Suprapubic skin (tissue), 4 donors: ENCODE measurements around the gene AP3B1.

Experiments
- EP300 ChIP-seq: sonication (generic); formaldehyde crosslinking; IDR thresholded peaks from one replicate; pipeline ENCODE4 v1.6.1; 2017; ENCODE audit warnings: antibody characterized with exemption
- POLR2A ChIP-seq, 2 donors: fragments of 450-650 bp; IDR thresholded peaks; one replicate each; pipeline ENCODE4 v1.6.1; 2017; ENCODE audit warnings: antibody characterized with exemption in 2 of 2, mild to moderate bottlenecking in 2 of 2, moderate library complexity in 2 of 2
- POLR2AphosphoS5 ChIP-seq, 3 donors: sonication (generic); formaldehyde crosslinking; IDR thresholded peaks; one replicate each; pipeline ENCODE4 v1.6.1; 2017; ENCODE audit warnings: antibody characterized with exemption in 3 of 3
- TF ChIP-seq, protein P1 (sequence below), 2 donors: fragments of 200-600 bp in 1 of 2; fragments of 450-650 bp in 1 of 2; sonication (generic) in 1 of 2; IDR thresholded peaks; one replicate each; pipeline ENCODE4 v1.5.1; 2016 to 2019; ENCODE audit warnings: antibody characterized with exemption in 2 of 2, mild to moderate bottlenecking in 1 of 2, moderate library complexity in 1 of 2

DNA sequence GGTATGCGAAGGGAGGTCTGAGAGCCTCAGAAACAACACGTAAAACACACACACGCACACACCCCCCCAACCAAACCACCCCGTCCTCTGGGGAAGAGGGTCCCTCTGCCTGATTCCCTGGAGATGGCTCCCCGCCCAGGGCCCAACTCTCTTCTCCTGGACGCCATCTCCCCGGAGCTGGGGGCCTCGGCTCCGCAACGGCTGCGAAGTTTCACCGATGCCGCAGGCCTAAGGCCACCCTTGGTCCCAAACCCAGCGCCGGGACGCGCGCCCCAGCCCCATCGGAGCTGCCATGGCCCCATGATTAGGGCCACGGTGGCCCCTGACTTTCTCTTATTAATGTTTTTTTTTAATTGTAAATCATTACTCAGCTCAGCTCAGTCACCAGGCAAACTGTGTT, 337.0 kb downstream of the AP3B1 start:
- TF ChIP-seq POLR2AphosphoS5 (IDR thresholded peaks at IDR 0.05) (no peak), EP300 (no peak), POLR2A (IDR thresholded peaks at IDR 0.05) (no peak)
- TF ChIP-seq, protein P1, sequence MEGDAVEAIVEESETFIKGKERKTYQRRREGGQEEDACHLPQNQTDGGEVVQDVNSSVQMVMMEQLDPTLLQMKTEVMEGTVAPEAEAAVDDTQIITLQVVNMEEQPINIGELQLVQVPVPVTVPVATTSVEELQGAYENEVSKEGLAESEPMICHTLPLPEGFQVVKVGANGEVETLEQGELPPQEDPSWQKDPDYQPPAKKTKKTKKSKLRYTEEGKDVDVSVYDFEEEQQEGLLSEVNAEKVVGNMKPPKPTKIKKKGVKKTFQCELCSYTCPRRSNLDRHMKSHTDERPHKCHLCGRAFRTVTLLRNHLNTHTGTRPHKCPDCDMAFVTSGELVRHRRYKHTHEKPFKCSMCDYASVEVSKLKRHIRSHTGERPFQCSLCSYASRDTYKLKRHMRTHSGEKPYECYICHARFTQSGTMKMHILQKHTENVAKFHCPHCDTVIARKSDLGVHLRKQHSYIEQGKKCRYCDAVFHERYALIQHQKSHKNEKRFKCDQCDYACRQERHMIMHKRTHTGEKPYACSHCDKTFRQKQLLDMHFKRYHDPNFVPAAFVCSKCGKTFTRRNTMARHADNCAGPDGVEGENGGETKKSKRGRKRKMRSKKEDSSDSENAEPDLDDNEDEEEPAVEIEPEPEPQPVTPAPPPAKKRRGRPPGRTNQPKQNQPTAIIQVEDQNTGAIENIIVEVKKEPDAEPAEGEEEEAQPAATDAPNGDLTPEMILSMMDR (IDR thresholded peaks at IDR 0.05) = no peak
